Measurements from ENCODE around the gene CLDN19. TPM values are rescaled to one million over a fixed set of nuclear protein-coding genes. Genes with fewer than 3 reads are reported as not detected.

Gene CLDN19
- total and polyA plus RNA-seq, 2 of the 8 experiments (the other 6 are each of a cell fraction or from before 2014, with no cell fraction given) = 9.7 to 17.2 TPM

DNA sequence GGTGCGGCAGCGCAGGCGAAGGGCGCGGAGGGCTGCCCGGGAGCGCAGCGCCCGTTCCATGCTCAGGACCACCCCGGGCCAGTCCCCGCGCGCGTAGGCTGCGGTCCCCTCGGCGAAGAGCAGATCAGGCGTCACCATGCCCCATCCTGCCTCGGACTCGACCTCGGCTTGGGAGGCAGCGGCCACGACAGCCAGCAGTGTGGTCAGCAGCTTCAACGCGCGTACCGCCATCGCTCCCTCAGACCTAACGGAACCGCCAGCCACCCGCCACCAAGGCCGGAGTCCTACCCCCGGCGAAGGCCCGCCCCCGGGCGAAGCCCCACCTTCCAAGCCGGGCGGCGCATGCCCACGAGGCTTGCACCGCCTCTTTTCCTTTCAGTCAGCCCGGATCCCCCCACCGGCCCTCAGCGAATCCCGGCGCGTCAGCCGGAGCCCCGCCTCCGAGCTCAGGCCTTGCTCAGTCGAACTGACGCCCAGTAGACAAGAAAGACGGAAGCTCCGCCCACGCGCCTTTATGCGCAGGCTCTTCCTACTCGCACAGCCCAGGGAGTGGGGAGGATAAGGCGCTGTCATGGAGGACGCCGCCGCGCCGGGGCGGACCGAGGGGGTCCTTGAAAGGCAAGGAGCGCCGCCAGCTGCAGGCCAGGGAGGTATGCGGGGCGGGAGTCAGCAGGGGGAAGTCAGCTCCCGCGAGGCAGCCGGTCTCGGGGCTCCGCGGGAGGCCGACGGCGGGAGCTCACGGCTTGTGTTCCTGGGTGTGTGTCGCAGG lies 26.9 kb upstream of the CLDN19 start, which contains the start of the genes C1orf50 and P3H1 (continued):
- TF ChIP-seq, protein P1, sequence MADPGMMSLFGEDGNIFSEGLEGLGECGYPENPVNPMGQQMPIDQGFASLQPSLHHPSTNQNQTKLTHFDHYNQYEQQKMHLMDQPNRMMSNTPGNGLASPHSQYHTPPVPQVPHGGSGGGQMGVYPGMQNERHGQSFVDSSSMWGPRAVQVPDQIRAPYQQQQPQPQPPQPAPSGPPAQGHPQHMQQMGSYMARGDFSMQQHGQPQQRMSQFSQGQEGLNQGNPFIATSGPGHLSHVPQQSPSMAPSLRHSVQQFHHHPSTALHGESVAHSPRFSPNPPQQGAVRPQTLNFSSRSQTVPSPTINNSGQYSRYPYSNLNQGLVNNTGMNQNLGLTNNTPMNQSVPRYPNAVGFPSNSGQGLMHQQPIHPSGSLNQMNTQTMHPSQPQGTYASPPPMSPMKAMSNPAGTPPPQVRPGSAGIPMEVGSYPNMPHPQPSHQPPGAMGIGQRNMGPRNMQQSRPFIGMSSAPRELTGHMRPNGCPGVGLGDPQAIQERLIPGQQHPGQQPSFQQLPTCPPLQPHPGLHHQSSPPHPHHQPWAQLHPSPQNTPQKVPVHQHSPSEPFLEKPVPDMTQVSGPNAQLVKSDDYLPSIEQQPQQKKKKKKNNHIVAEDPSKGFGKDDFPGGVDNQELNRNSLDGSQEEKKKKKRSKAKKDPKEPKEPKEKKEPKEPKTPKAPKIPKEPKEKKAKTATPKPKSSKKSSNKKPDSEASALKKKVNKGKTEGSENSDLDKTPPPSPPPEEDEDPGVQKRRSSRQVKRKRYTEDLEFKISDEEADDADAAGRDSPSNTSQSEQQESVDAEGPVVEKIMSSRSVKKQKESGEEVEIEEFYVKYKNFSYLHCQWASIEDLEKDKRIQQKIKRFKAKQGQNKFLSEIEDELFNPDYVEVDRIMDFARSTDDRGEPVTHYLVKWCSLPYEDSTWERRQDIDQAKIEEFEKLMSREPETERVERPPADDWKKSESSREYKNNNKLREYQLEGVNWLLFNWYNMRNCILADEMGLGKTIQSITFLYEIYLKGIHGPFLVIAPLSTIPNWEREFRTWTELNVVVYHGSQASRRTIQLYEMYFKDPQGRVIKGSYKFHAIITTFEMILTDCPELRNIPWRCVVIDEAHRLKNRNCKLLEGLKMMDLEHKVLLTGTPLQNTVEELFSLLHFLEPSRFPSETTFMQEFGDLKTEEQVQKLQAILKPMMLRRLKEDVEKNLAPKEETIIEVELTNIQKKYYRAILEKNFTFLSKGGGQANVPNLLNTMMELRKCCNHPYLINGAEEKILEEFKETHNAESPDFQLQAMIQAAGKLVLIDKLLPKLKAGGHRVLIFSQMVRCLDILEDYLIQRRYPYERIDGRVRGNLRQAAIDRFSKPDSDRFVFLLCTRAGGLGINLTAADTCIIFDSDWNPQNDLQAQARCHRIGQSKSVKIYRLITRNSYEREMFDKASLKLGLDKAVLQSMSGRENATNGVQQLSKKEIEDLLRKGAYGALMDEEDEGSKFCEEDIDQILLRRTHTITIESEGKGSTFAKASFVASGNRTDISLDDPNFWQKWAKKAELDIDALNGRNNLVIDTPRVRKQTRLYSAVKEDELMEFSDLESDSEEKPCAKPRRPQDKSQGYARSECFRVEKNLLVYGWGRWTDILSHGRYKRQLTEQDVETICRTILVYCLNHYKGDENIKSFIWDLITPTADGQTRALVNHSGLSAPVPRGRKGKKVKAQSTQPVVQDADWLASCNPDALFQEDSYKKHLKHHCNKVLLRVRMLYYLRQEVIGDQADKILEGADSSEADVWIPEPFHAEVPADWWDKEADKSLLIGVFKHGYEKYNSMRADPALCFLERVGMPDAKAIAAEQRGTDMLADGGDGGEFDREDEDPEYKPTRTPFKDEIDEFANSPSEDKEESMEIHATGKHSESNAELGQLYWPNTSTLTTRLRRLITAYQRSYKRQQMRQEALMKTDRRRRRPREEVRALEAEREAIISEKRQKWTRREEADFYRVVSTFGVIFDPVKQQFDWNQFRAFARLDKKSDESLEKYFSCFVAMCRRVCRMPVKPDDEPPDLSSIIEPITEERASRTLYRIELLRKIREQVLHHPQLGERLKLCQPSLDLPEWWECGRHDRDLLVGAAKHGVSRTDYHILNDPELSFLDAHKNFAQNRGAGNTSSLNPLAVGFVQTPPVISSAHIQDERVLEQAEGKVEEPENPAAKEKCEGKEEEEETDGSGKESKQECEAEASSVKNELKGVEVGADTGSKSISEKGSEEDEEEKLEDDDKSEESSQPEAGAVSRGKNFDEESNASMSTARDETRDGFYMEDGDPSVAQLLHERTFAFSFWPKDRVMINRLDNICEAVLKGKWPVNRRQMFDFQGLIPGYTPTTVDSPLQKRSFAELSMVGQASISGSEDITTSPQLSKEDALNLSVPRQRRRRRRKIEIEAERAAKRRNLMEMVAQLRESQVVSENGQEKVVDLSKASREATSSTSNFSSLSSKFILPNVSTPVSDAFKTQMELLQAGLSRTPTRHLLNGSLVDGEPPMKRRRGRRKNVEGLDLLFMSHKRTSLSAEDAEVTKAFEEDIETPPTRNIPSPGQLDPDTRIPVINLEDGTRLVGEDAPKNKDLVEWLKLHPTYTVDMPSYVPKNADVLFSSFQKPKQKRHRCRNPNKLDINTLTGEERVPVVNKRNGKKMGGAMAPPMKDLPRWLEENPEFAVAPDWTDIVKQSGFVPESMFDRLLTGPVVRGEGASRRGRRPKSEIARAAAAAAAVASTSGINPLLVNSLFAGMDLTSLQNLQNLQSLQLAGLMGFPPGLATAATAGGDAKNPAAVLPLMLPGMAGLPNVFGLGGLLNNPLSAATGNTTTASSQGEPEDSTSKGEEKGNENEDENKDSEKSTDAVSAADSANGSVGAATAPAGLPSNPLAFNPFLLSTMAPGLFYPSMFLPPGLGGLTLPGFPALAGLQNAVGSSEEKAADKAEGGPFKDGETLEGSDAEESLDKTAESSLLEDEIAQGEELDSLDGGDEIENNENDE (IDR thresholded peaks at IDR 0.05; ENCODE audit: insufficient replicate concordance, low read length) = no peak
- no peak for TF ChIP-seq SP1 (IDR thresholded peaks at IDR 0.05; ENCODE audit: low read depth, low read length)
- peak in 1 of 2 experiments; percentile 73; a peak in 1 of 3 replicates for TF ChIP-seq POLR2A (IDR thresholded peaks at IDR 0.05; ENCODE audit: control extremely low read depth in 1 of 2, low read depth in 2 of 2, low read length in 2 of 2)
- TF ChIP-seq TAF1 (IDR thresholded peaks at IDR 0.05; ENCODE audit: low read depth, low read length) = peak; percentile 72
- TF ChIP-seq CHD1 (IDR thresholded peaks at IDR 0.05; ENCODE audit: low read depth, low read length) = no peak
- TF ChIP-seq, protein P2, sequence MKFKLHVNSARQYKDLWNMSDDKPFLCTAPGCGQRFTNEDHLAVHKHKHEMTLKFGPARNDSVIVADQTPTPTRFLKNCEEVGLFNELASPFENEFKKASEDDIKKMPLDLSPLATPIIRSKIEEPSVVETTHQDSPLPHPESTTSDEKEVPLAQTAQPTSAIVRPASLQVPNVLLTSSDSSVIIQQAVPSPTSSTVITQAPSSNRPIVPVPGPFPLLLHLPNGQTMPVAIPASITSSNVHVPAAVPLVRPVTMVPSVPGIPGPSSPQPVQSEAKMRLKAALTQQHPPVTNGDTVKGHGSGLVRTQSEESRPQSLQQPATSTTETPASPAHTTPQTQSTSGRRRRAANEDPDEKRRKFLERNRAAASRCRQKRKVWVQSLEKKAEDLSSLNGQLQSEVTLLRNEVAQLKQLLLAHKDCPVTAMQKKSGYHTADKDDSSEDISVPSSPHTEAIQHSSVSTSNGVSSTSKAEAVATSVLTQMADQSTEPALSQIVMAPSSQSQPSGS (IDR thresholded peaks at IDR 0.05; ENCODE audit: low read length) = no peak
- no peak for TF ChIP-seq POU5F1 (IDR thresholded peaks at IDR 0.05; ENCODE audit: low read depth, low read length)
- TF ChIP-seq SIX5 (IDR thresholded peaks at IDR 0.05; ENCODE audit: low read depth, low read length) = no peak

Data from H1 (cell line).